Measurements from ENCODE around the gene SEL1L. TPM values are rescaled to one million over a fixed set of nuclear protein-coding genes. Genes with fewer than 3 reads are reported as not detected.

The SEL1L gene
- total RNA-seq, 2 donors from 2014 or later = 62.9 to 64.0 TPM

GRCh38 chr14:81434230-81434629 is 99.4 kb downstream of the SEL1L start:
- 8 to 13% methylated on average over 2 to 4 of the region's 4 CpGs for WGBS, 2 experiments (ENCODE audit: insufficient coverage in 1 of 2, insufficient read length in 1 of 2)
- peaks cover 4% of the 10 kb centered on the region for H3K4me1 ChIP-seq (ENCODE audit: control insufficient read depth, insufficient read depth, low read length)
- Mint-ChIP-seq H3K27ac (no peak overlapping the region), H3K36me3 (ENCODE audit: low read depth) (no peaks in the 10 kb centered on the region), H3K27me3 (ENCODE audit: insufficient read depth) (peaks cover 56% of the 10 kb centered on the region), H3K4me1 (peaks cover 28% of the 10 kb centered on the region), H3K9me3 (no peaks in the 10 kb centered on the region), H3K4me3 (peak overlapping the region; percentile 70)
- H3K4me3 ChIP-seq (ENCODE audit: low read length) = peak overlapping the region; percentile 77
- H3K9ac ChIP-seq (ENCODE audit: extremely low read depth, low read length, poor library complexity, severe bottlenecking) = no peak overlapping the region
- H3K9me3 ChIP-seq (ENCODE audit: control insufficient read depth, low read length) = no peaks in the 10 kb centered on the region
- DNase-seq = no peak
- no peaks in the 10 kb centered on the region for H3K36me3 ChIP-seq (ENCODE audit: control insufficient read depth, insufficient read depth, low read length)
- peak overlapping the region; percentile 10 for H3K27ac ChIP-seq (ENCODE audit: low read depth, low read length)
- TF ChIP-seq CTCF (conservative IDR thresholded peaks at IDR 0.05) = no peak
- peaks cover 68% of the 10 kb centered on the region for H3K27me3 ChIP-seq (ENCODE audit: control insufficient read depth, insufficient read depth, low read length, poor library complexity, severe bottlenecking)

- DNase-seq = peak; percentile 72
- Mint-ChIP-seq H3K36me3 (ENCODE audit: low read depth) (no peaks in the 10 kb centered on the region), H3K4me3 (no peak overlapping the region), H3K27ac (no peak overlapping the region), H3K27me3 (ENCODE audit: insufficient read depth) (peaks cover 48% of the 10 kb centered on the region), H3K9me3 (no peaks in the 10 kb centered on the region), H3K4me1 (peaks cover 28% of the 10 kb centered on the region)
- peaks cover 59% of the 10 kb centered on the region for H3K27me3 ChIP-seq (ENCODE audit: control insufficient read depth, insufficient read depth, low read length, poor library complexity, severe bottlenecking)
- no peak overlapping the region for H3K27ac ChIP-seq (ENCODE audit: low read depth, low read length)
- no peak overlapping the region for H3K4me3 ChIP-seq (ENCODE audit: low read length)
- H3K9ac ChIP-seq (ENCODE audit: extremely low read depth, low read length, poor library complexity, severe bottlenecking) = no peak overlapping the region
- H3K4me1 ChIP-seq (ENCODE audit: control insufficient read depth, insufficient read depth, low read length) = peaks cover 4% of the 10 kb centered on the region
- no peaks in the 10 kb centered on the region for H3K36me3 ChIP-seq (ENCODE audit: control insufficient read depth, insufficient read depth, low read length)
- 82 to 89% methylated on average over 2 of the region's 2 CpGs for WGBS, 2 experiments (ENCODE audit: insufficient coverage in 1 of 2, insufficient read length in 1 of 2)
- no peaks in the 10 kb centered on the region for H3K9me3 ChIP-seq (ENCODE audit: control insufficient read depth, low read length)
- no peak for TF ChIP-seq CTCF (conservative IDR thresholded peaks at IDR 0.05)
These were observed 100.3 kb downstream of the SEL1L start for GRCh38 chr14:81433378-81433777.

GRCh38 chr14:81432219-81432661 is 101.4 kb downstream of the SEL1L start:
- no peaks in the 10 kb centered on the region for H3K9me3 Mint-ChIP-seq
- H3K36me3 Mint-ChIP-seq (ENCODE audit: low read depth) = no peaks in the 10 kb centered on the region
- TF ChIP-seq CTCF (conservative IDR thresholded peaks at IDR 0.05) = no peak
- DNase-seq = no peak
- no peak overlapping the region for H3K4me3 Mint-ChIP-seq
- no peak overlapping the region for H3K4me3 ChIP-seq (ENCODE audit: low read length)
- no peaks in the 10 kb centered on the region for H3K9me3 ChIP-seq (ENCODE audit: control insufficient read depth, low read length)
- H3K9ac ChIP-seq (ENCODE audit: extremely low read depth, low read length, poor library complexity, severe bottlenecking) = no peak overlapping the region
- H3K27ac Mint-ChIP-seq = no peak overlapping the region
- H3K27me3 Mint-ChIP-seq (ENCODE audit: insufficient read depth) = peaks cover 37% of the 10 kb centered on the region
- H3K36me3 ChIP-seq (ENCODE audit: control insufficient read depth, insufficient read depth, low read length) = no peaks in the 10 kb centered on the region
- H3K27ac ChIP-seq (ENCODE audit: low read depth, low read length) = no peak overlapping the region
- H3K27me3 ChIP-seq (ENCODE audit: control insufficient read depth, insufficient read depth, low read length, poor library complexity, severe bottlenecking) = peaks cover 48% of the 10 kb centered on the region
- 67 to 88% methylated on average over 1 to 3 of the region's 3 CpGs for whole genome bisulfite sequencing, 2 experiments (ENCODE audit: insufficient coverage in 1 of 2, insufficient read length in 1 of 2)
- peaks cover 35% of the 10 kb centered on the region for H3K4me1 Mint-ChIP-seq
- H3K4me1 ChIP-seq (ENCODE audit: control insufficient read depth, insufficient read depth, low read length) = peaks cover 8% of the 10 kb centered on the region

All from endodermal cell (in vitro differentiated cells).